ENCODE measurements around the gene ANKRD44.

DNA sequence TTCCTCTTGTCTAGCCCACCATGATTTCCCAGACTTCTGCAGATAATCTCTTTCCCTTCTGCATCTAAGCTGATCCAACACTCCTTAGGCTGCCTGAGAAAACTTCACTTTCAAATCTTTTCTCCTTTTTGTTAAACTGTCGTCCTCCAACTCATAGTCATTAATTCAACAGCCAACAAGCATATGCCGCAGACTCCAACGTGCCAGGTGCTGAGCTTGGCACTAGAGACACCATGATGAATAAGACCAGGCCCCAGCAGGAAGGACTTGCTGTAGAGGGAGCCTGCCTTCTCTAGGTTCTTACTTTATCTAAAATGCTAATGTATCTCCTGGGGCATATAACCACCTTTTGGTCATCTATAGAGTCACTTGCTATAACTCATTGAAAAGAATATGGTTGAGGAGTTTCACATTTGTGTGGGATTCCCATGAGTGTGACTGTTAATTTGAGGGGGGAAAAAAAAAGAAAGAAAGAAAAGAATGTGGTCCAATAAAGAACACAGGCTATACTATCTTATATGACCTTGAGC lies 51.0 kb downstream of the ANKRD44 start:
- TF ChIP-seq, protein P1, sequence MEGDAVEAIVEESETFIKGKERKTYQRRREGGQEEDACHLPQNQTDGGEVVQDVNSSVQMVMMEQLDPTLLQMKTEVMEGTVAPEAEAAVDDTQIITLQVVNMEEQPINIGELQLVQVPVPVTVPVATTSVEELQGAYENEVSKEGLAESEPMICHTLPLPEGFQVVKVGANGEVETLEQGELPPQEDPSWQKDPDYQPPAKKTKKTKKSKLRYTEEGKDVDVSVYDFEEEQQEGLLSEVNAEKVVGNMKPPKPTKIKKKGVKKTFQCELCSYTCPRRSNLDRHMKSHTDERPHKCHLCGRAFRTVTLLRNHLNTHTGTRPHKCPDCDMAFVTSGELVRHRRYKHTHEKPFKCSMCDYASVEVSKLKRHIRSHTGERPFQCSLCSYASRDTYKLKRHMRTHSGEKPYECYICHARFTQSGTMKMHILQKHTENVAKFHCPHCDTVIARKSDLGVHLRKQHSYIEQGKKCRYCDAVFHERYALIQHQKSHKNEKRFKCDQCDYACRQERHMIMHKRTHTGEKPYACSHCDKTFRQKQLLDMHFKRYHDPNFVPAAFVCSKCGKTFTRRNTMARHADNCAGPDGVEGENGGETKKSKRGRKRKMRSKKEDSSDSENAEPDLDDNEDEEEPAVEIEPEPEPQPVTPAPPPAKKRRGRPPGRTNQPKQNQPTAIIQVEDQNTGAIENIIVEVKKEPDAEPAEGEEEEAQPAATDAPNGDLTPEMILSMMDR (IDR thresholded peaks at IDR 0.05; ENCODE audit: low read depth, low read length, poor library complexity, severe bottlenecking): no peak
- TF ChIP-seq EZH2phosphoT487 (IDR thresholded peaks at IDR 0.05; ENCODE audit: borderline replicate concordance, low read length): no peak

Measured in DOHH2 (cell line).